KMS-11 (cell line): ENCODE results near the gene ARRDC5.
"Not testable (repeated sequence)": the region's sequence is repeated elsewhere in the genome, so short reads cannot be mapped to it uniquely, and the experiment has no call there.

Source experiments
- H2AFZ ChIP-seq: fragments of 200-600 bp; sonication (generic); 2 replicates; pipeline ENCODE4 v1.6.1; 2016; ENCODE audit warnings: antibody characterized with exemption, mixed run types, low read depth
- H3K27ac ChIP-seq: fragments of 200-600 bp; sonication (generic); 2 replicates; pipeline ENCODE4 v1.6.1; 2016; ENCODE audit warnings: mild to moderate bottlenecking, mixed run types
- H3K27me3 ChIP-seq: fragments of 200-600 bp; sonication (generic); 2 replicates; pipeline ENCODE4 v1.6.1; 2017; ENCODE audit warnings: mild to moderate bottlenecking, low read depth, mixed run types, moderate library complexity; ENCODE audit not compliant: insufficient read depth
- H3K36me3 ChIP-seq: fragments of 200-600 bp; sonication (generic); 2 replicates; pipeline ENCODE4 v1.6.1; 2017; ENCODE audit warnings: mild to moderate bottlenecking, mixed run types; ENCODE audit not compliant: insufficient read depth
- H3K4me1 ChIP-seq: fragments of 200-600 bp; sonication (generic); 2 replicates; pipeline ENCODE4 v1.6.1; 2016; ENCODE audit warnings: mild to moderate bottlenecking, low read depth, mixed run types; ENCODE audit not compliant: poor library complexity, severe bottlenecking
- H3K4me2 ChIP-seq: fragments of 200-600 bp; sonication (generic); 2 replicates; pipeline ENCODE4 v1.7.0; 2016; ENCODE audit warnings: mild to moderate bottlenecking, mixed run types
- H3K4me3 ChIP-seq: fragments of 200-600 bp; sonication (generic); IDR thresholded peaks from 2 replicates; pipeline ENCODE4 v1.6.1; 2017; ENCODE audit warnings: low read depth, low read length, mixed read lengths; ENCODE audit not compliant: insufficient read depth
- H3K79me2 ChIP-seq: fragments of 200-600 bp; sonication (generic); 2 replicates; pipeline ENCODE4 v1.6.1; 2016; ENCODE audit warnings: low read depth, mixed run types; ENCODE audit not compliant: insufficient read depth
- H3K9ac ChIP-seq: fragments of 200-600 bp; sonication (generic); 2 replicates; pipeline ENCODE4 v1.6.1; 2016; ENCODE audit warnings: mild to moderate bottlenecking, mixed run types
- H4K20me1 ChIP-seq: fragments of 200-600 bp; sonication (generic); 2 replicates; pipeline ENCODE4 v1.6.1; 2016; ENCODE audit warnings: mild to moderate bottlenecking, mixed run types; ENCODE audit not compliant: insufficient read depth
- CTCF ChIP-seq: fragments of 200-600 bp; sonication (generic); conservative IDR thresholded peaks from 2 replicates; pipeline ENCODE4 v1.6.1; 2017; ENCODE audit warnings: low read depth, mild to moderate bottlenecking, antibody characterized with exemption, low read length, moderate library complexity, mixed read lengths

ARRDC5 gene

GRCh38 chr19:4891066-4891465 lies 11.6 kb downstream of the ARRDC5 start:
- Histone ChIP-seq H3K36me3 (no peaks in the 10 kb centered on the region), H4K20me1 (no peaks in the 10 kb centered on the region), H3K27me3 (peaks cover 4% of the 10 kb centered on the region; the same call in 1 of the 2 replicates), H3K4me3 (no peak overlapping the region), H3K79me2 (no peaks in the 10 kb centered on the region), H3K27ac (no peak overlapping the region), H3K4me2 (no peak overlapping the region), H2AFZ (no peak overlapping the region), H3K4me1 (no peaks in the 10 kb centered on the region), H3K9ac (no peak overlapping the region)
- no peak for TF ChIP-seq CTCF

GRCh38 chr19:4889034-4889815 lies 13.5 kb downstream of the ARRDC5 start:
- Histone ChIP-seq H2AFZ (no peak overlapping the region), H3K36me3 (no peaks in the 10 kb centered on the region), H4K20me1 (no peaks in the 10 kb centered on the region), H3K4me3 (no peak overlapping the region), H3K79me2 (no peaks in the 10 kb centered on the region), H3K9ac (no peak overlapping the region), H3K4me1 (no peaks in the 10 kb centered on the region), H3K4me2 (no peak overlapping the region), H3K27me3 (peaks cover 4% of the 10 kb centered on the region; the same call in 1 of the 2 replicates), H3K27ac (no peak overlapping the region)
- TF ChIP-seq CTCF: no peak

GRCh38 chr19:4887803-4888202 lies 14.9 kb downstream of the ARRDC5 start:
- not testable (repeated sequence) for H3K4me3 ChIP-seq, H3K9ac ChIP-seq, H3K27me3 ChIP-seq, H4K20me1 ChIP-seq, H3K4me1 ChIP-seq, H3K36me3 ChIP-seq, H3K27ac ChIP-seq, H3K4me2 ChIP-seq, H2AFZ ChIP-seq, H3K79me2 ChIP-seq

GRCh38 chr19:4884993-4885392 lies 17.7 kb downstream of the ARRDC5 start:
- not testable (repeated sequence) for H2AFZ ChIP-seq, H3K4me2 ChIP-seq, H3K27me3 ChIP-seq, H3K27ac ChIP-seq, H3K9ac ChIP-seq, H3K79me2 ChIP-seq, H3K4me3 ChIP-seq, H4K20me1 ChIP-seq, H3K36me3 ChIP-seq, H3K4me1 ChIP-seq

- H3K36me3 ChIP-seq, H3K4me3 ChIP-seq, H3K79me2 ChIP-seq, H3K4me1 ChIP-seq, H3K9ac ChIP-seq, H3K27ac ChIP-seq, H3K27me3 ChIP-seq, H3K4me2 ChIP-seq, H4K20me1 ChIP-seq, H2AFZ ChIP-seq: not testable (repeated sequence)
These were observed 19.8 kb downstream of the ARRDC5 start for GRCh38 chr19:4882874-4883273.

GRCh38 chr19:4879041-4879440 lies 23.7 kb downstream of the ARRDC5 start:
- no peaks in the 10 kb centered on the region for H3K4me1 ChIP-seq
- no peak overlapping the region for H3K4me2 ChIP-seq
- H2AFZ ChIP-seq: no peak overlapping the region

More at GRCh38 chr19:4879041-4879440, 23.7 kb downstream of the ARRDC5 start:
- Histone ChIP-seq H3K9ac (no peak overlapping the region), H3K79me2 (no peaks in the 10 kb centered on the region), H3K27ac (no peak overlapping the region), H4K20me1 (no peaks in the 10 kb centered on the region), H3K27me3 (no peaks in the 10 kb centered on the region), H3K4me3 (no peak overlapping the region), H3K36me3 (no peaks in the 10 kb centered on the region)
- TF ChIP-seq CTCF: no peak
